GM21619 (cell line): Measurements from ENCODE around the gene FBLIM1.
A peak's percentile ranks its signal among the peaks of the same experiment; 100 is the strongest.
"Not testable (repeated sequence)": the region's sequence is repeated elsewhere in the genome, so short reads cannot be mapped to it uniquely, and the experiment has no call there.

Experiments used
- ATAC-seq: cut with Tn5 transposase; IDR thresholded peaks from one replicate; pipeline ENCODE4 v1.9.1; 2021; ENCODE audit not compliant: unreplicated experiment

FBLIM1 gene

GRCh38 chr1:15807549-15807948 is 49.0 kb downstream of the FBLIM1 start, which contains the start of gene UQCRHL:
UQCRHL (minus strand) TSS chr1:15807649; CDS start chr1:15807649, 0 bp downstream.
- ATAC-seq: not testable (repeated sequence)

- ATAC-seq: no peak
These were observed 50.4 kb downstream of the FBLIM1 start for GRCh38 chr1:15808955-15809354.

- no peak for ATAC-seq
These were observed 51.5 kb downstream of the FBLIM1 start for GRCh38 chr1:15810073-15810472.

- ATAC-seq: no peak
These were observed 58.1 kb downstream of the FBLIM1 start for GRCh38 chr1:15816674-15817073.

- no peak for ATAC-seq
These were observed 61.9 kb downstream of the FBLIM1 start for GRCh38 chr1:15820478-15820877.

GRCh38 chr1:15825800-15826199 is 67.2 kb downstream of the FBLIM1 start:
- no peak for ATAC-seq

GRCh38 chr1:15826810-15827507 is 68.4 kb downstream of the FBLIM1 start:
- ATAC-seq: no peak

- ATAC-seq: not testable (repeated sequence)
These were observed 69.0 kb downstream of the FBLIM1 start for GRCh38 chr1:15827567-15827966.

GRCh38 chr1:15828931-15829330 is 70.3 kb downstream of the FBLIM1 start:
- ATAC-seq: not testable (repeated sequence)

GRCh38 chr1:15830258-15830657 is 71.7 kb downstream of the FBLIM1 start:
- ATAC-seq: no peak

- no peak for ATAC-seq
These were observed 74.6 kb downstream of the FBLIM1 start for GRCh38 chr1:15833069-15833679.

GRCh38 chr1:15833842-15834405 is 75.3 kb downstream of the FBLIM1 start:
- ATAC-seq: no peak

- ATAC-seq: peak; percentile 44
These were observed 76.0 kb downstream of the FBLIM1 start for GRCh38 chr1:15834406-15835204.

- peak; percentile 4 for ATAC-seq
These were observed 76.7 kb downstream of the FBLIM1 start for GRCh38 chr1:15835205-15835740.

GRCh38 chr1:15835741-15836510 is 77.3 kb downstream of the FBLIM1 start:
- peak; percentile 39 for ATAC-seq
